ENCODE data around the gene FGFR2. TPM values are rescaled to one million over a fixed set of nuclear protein-coding genes. Genes with fewer than 3 reads are reported as not detected.

FGFR2 gene
- polyA plus RNA-seq, 1 donor from 2014 or later: 14.8 TPM

- Histone ChIP-seq H3K4me2 (ENCODE audit: low read length) (no peak overlapping the region), H3K4me3 (ENCODE audit: low read length) (no peak overlapping the region), H3K27ac (ENCODE audit: low read length) (no peak overlapping the region), H3K9me2 (ENCODE audit: insufficient read depth, low read length) (no peaks in the 10 kb centered on the region), H3K79me2 (replicated peaks; ENCODE audit: insufficient read depth, low read length) (no peaks in the 10 kb centered on the region), H3K27me3 (ENCODE audit: insufficient read depth, low read depth, low read length) (no peaks in the 10 kb centered on the region), H3F3A (ENCODE audit: insufficient read depth, low read length, poor library complexity, severe bottlenecking) (no peaks in the 10 kb centered on the region), H3K36me3 (ENCODE audit: insufficient read depth, low read length) (no peaks in the 10 kb centered on the region), H2AFZ (ENCODE audit: low read depth, low read length) (no peak overlapping the region), H3K9me3 (ENCODE audit: low read length) (no peaks in the 10 kb centered on the region), H4K20me1 (ENCODE audit: insufficient read depth) (no peaks in the 10 kb centered on the region), H3K9ac (ENCODE audit: low read length) (no peak overlapping the region)
- TF ChIP-seq RAD21 (conservative IDR thresholded peaks at IDR 0.05) (no peak), CTCF (IDR thresholded peaks at IDR 0.05; ENCODE audit: poor library complexity, severe bottlenecking) (no peak), TAF1 (IDR thresholded peaks at IDR 0.05; ENCODE audit: low read depth) (no peak), EZH2 (IDR thresholded peaks at IDR 0.05; ENCODE audit: borderline replicate concordance, insufficient read depth, low read length, poor library complexity, severe bottlenecking) (no peak), EP300 (conservative IDR thresholded peaks at IDR 0.05; ENCODE audit: poor library complexity, severe bottlenecking) (no peak), POLR2AphosphoS5 (IDR thresholded peaks at IDR 0.05) (no peak), REST (IDR thresholded peaks at IDR 0.05; ENCODE audit: borderline replicate concordance) (no peak), SMC3 (conservative IDR thresholded peaks at IDR 0.05; ENCODE audit: poor library complexity) (no peak)
These were observed 169.4 kb downstream of the FGFR2 start for GRCh38 chr10:121428867-121429266.
